NCI-H1417 (cell line): ENCODE data around the gene CAND1.

Experiments
- DNase-seq, 3 experiments: peaks; one replicate each; lab custom pipeline; 2025; lab: John Stamatoyannopoulos, UW

CAND1 gene

GRCh38 chr12:67280572-67280971 lies 11.4 kb downstream of the CAND1 start:
- peak in 1 of 3 experiments; percentile 55 for DNase-seq

- no peak for DNase-seq
Observed at GRCh38 chr12:67284561-67284960, 15.4 kb downstream of the CAND1 start.

- DNase-seq, result no peak
Observed at GRCh38 chr12:67286257-67286656, 17.1 kb downstream of the CAND1 start.

DNA sequence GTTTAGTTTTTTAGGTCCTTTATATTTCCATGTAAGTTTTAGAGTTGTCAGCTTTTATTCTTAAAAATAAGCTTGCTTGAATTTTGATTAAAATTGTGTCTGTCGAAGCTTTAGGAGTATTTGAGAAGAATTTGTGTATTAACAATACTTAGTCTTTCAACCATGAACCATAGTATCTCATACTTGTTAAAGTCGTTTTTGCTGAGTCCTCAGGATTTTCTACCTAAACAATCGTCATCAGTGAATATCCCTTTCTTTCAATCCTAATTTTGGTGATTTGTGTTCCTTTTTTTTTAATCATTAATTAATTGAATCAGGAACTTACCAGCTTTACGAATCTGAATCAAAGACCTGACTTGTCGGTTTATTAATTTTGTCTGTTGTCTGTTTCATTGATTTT lies 18.2 kb downstream of the CAND1 start:
- no peak for DNase-seq

- DNase-seq, result no peak
Observed at GRCh38 chr12:67288561-67288960, 19.4 kb downstream of the CAND1 start.

DNA sequence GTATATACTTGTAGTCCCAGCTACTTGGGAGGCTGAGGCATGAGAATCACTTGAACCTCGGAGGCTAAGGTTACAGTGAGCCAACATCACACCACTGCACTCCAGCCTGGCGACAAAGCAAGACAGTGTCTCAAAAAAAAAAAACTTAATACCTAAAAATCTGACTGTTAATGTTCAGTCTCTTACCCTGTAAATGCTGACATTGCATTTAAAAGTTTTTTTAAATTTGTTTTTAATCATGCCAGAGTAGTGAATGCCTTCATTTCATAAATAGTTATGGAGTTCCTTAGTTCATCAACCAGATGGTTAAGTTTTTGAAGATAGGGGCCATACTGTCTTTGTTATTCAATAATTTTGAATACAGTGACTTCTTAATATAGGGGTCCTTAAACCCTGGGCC lies 21.2 kb downstream of the CAND1 start:
- no peak for DNase-seq

- peak in 1 of 3 experiments; percentile 69 for DNase-seq
Observed at GRCh38 chr12:67299526-67299925, 30.4 kb downstream of the CAND1 start.

- DNase-seq, result peak in 2 of 3 experiments; percentile 26 to 69
Observed at GRCh38 chr12:67299926-67300325, 30.8 kb downstream of the CAND1 start.

DNA sequence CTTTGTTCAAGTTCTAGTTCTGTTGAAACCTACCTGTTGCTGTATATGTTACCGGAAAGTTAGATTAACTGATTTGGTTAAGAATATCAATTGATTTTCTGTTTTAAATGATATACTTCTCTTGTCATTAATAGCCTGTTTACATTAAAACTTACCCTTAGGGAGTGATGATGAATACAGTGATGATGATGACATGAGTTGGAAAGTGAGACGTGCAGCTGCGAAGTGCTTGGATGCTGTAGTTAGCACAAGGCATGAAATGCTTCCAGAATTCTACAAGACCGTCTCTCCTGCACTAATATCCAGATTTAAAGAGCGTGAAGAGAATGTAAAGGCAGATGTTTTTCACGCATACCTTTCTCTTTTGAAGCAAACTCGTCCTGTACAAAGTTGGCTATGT lies 33.0 kb downstream of the CAND1 start:
- DNase-seq, result no peak

DNA sequence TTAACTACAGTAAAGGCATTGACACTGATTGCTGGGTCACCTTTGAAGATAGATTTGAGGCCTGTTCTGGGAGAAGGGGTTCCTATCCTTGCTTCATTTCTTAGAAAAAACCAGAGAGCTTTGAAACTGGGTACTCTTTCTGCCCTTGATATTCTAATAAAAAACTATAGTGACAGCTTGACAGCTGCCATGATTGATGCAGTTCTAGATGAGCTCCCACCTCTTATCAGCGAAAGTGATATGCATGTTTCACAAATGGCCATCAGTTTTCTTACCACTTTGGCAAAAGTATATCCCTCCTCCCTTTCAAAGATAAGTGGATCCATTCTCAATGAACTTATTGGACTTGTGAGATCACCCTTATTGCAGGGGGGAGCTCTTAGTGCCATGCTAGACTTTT lies 36.4 kb downstream of the CAND1 start:
- no peak for DNase-seq

DNA sequence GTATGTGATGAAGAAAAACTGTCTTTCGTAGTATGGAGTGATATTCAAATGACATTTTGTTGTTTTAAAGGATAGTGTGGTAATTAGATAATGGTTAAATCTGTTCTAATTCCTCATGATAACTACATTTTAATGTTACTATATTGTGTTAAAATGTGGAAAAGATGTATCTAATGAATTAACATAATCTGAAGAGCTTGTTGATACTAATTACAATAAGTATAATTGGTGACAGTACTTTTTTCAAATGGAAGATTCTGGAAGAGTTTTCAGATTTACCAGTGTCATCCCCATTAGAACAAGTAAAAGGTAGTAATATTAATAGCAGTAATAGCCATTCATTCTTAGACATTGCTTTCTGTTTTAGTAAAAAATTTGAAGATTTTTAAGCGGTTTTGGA lies 37.6 kb downstream of the CAND1 start:
- DNase-seq, result no peak

- DNase-seq, result no peak
Observed at GRCh38 chr12:67315661-67316060, 46.5 kb downstream of the CAND1 start.

- no peak for DNase-seq
Observed at GRCh38 chr12:67318786-67319185, 49.6 kb downstream of the CAND1 start.

GRCh38 chr12:67319936-67320335 lies 50.8 kb downstream of the CAND1 start:
- no peak for DNase-seq

DNA sequence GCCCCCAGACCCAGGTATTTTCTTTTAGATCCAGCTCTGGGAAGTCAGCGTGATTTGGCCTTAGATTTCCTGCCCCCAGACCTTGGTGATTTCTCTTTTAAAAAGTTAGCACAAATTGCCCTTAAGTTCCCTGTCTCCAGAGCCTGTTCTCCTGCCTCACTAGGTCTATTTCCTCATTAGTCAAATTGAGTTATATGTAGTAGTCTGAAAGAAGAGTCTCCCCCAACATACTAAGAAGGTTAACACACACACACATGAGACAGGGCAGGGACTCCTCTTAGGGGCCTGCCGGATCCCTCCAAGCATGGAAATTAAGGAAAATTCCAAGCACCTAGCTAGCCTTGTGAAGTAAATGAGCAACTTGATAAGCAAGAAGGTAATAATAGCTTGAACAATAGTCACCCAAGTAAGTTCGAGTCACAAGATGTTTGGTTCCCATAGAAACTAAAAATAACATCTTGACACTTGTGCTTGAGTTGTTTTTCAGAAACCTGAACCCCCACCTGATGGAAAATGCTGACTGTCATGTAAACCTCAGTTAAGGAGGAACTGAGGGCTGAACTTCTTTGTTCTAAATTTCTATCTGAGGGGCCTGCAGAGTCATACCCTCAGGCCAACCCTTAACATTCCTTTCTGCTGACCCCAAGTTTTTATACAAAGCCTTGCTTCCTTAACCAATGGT lies 51.6 kb downstream of the CAND1 start:
- no peak for DNase-seq

DNA sequence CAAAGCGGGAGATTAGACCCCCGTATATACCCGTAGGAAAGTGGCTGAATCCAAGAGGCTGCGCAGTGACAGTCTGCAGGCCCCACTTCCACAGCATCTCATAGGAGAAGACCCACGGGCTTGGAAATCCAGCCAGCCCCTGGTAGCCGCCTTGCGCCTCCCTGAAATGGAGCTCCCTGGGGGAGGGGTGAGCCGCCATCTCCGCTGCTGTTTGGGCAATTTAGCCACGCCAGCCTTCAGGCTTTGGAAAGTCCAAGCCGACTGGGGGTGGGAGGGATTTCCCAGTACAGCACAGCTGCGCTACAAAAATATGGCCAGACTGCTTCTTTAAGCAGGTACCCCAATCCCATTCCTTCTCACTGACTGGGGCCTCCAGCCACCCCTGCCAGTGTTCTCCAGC lies 53.4 kb downstream of the CAND1 start:
- no peak for DNase-seq

DNA sequence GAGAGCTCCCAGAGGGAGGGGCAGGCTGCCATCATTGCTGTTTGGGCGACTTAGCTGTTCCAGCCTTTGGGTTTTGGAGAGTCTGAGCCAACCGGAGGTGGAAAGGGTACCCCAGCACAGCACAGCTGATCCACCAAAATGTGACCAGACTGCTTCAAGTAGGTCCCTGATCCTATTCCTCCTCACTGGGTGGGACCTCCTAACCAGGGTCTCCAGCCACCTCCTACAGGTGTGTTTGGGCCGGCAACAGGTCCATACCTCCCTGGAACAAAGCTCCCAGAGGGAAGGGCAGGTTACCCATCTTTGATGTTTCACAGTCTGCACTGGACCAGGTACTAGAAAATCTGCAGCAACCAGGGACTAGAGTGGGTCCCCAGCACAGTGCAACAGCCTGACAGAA lies 53.8 kb downstream of the CAND1 start:
- no peak for DNase-seq

DNA sequence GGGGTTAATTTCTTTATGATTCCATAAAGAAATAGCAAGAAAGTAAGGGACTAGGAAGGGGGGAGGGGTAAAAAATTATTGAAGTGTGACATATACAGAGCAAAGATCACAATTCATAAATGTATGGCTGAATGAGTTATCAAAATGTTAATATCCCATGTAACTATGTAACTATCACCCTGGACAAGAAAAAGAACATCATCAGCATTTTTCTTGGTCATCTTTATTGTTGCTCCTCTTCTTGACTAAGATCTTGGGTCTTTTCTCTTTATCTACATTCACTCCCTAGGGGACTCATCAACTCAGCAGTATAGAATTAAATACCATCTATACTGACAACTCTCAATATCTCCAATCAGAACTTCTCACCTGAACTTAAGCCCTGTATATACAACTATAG lies 57.5 kb downstream of the CAND1 start:
- DNase-seq, result no peak

DNA sequence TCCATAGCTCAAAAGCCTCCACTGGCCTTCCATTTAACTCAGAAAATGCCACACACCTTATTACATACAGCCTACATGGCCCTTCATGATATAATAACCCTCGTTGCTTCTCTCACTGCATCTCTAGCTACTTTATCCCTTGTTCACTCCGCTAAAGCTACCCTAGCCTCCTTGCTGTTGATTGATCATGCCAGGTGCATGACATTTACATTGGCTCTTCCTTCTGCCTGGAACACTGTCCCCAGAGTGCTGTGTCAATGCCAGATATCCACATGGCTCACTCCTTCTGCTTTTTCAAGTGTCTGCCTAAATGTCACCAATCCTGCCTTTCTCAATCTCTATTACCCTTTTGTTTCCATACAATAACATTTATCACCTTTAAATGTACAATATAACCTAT lies 58.3 kb downstream of the CAND1 start:
- DNase-seq, result peak in 1 of 3 experiments; percentile 17

GRCh38 chr12:67331123-67331522 lies 62.0 kb downstream of the CAND1 start:
- no peak for DNase-seq

GRCh38 chr12:67331828-67332227 lies 62.7 kb downstream of the CAND1 start:
- no peak for DNase-seq

DNA sequence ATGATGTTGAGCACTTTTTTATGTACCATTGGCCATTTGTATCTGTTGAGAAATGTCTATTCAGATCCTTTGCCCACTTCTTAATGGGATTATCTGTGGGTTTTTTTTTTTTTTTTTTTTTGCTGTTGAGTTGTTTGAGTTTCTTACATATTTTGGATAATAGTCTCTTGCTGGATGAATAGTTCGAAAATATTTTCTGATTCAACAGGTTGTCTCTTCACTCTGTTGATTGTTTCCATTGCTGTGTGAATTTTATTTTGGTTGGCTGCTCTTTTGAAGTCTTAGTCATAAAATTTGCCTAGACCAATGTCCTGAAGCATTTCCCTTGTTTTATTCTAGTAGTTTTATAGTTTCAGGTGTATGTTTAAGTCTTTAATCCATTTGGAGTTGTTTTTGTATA lies 64.5 kb downstream of the CAND1 start:
- no peak for DNase-seq

- no peak for DNase-seq
Observed at GRCh38 chr12:67338426-67338825, 69.3 kb downstream of the CAND1 start.

GRCh38 chr12:67339530-67339929 lies 70.4 kb downstream of the CAND1 start:
- no peak for DNase-seq
